Measurements from ENCODE around the gene ZCCHC3. TPM values are rescaled to one million over a fixed set of nuclear protein-coding genes. Genes with fewer than 3 reads are reported as not detected.
"Not testable (repeated sequence)": the region's sequence is repeated elsewhere in the genome, so short reads cannot be mapped to it uniquely, and the experiment has no call there.

ZCCHC3 gene
- total RNA-seq, 1 experiment from 2014 or later = 43.6 TPM

DNA sequence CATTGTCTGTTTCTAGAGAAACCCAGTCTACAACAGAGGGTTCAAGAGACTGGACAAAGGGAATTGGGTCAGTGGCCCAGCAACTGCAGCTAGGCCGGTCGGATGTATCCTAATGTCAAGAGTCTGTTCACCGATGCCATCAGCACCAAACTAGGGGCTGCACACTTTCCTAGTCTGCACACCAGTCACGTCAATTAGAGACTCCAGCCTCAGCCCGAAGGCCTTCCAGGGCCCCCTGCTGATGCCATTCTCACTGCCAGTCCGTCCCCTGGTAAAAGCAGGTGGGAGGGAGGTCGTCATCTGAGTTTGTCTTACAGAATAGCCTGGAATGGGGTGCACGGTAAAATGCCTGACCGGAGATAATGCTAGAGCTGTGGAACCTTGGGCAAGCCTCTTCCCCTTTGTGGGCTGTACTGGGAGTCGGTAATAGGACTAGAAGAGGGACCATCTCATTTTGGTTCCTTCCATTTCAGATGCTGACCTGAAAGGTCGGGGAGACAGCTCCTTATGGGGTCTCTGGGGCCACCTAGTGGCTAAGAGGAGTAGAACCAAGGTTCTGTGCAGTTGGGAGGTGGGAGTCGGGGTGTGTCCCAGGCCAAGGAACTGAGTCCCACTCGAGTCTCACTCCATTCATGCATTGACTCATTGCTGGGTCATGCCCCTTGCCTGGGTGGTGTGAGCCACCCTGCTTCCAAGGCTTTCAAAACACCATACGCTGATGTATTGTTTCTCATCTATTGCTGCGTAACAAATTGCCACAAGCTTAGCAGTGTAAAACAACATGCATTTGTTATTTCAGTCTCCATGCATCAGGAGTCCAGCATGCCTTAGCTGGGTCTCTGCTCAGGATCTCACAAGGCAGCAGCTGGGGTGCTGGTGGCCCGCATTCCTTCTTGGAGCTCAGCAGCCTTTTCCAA lies 33.1 kb downstream of the ZCCHC3 start (continued):
- TF ChIP-seq, protein P1, sequence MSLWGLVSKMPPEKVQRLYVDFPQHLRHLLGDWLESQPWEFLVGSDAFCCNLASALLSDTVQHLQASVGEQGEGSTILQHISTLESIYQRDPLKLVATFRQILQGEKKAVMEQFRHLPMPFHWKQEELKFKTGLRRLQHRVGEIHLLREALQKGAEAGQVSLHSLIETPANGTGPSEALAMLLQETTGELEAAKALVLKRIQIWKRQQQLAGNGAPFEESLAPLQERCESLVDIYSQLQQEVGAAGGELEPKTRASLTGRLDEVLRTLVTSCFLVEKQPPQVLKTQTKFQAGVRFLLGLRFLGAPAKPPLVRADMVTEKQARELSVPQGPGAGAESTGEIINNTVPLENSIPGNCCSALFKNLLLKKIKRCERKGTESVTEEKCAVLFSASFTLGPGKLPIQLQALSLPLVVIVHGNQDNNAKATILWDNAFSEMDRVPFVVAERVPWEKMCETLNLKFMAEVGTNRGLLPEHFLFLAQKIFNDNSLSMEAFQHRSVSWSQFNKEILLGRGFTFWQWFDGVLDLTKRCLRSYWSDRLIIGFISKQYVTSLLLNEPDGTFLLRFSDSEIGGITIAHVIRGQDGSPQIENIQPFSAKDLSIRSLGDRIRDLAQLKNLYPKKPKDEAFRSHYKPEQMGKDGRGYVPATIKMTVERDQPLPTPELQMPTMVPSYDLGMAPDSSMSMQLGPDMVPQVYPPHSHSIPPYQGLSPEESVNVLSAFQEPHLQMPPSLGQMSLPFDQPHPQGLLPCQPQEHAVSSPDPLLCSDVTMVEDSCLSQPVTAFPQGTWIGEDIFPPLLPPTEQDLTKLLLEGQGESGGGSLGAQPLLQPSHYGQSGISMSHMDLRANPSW (CRISPR knock-in tag; conservative IDR thresholded peaks at IDR 0.05; ENCODE audit: low read depth) = no peak
- TF ChIP-seq, protein P2, sequence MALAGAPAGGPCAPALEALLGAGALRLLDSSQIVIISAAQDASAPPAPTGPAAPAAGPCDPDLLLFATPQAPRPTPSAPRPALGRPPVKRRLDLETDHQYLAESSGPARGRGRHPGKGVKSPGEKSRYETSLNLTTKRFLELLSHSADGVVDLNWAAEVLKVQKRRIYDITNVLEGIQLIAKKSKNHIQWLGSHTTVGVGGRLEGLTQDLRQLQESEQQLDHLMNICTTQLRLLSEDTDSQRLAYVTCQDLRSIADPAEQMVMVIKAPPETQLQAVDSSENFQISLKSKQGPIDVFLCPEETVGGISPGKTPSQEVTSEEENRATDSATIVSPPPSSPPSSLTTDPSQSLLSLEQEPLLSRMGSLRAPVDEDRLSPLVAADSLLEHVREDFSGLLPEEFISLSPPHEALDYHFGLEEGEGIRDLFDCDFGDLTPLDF (CRISPR knock-in tag; IDR thresholded peaks at IDR 0.05) = no peak
- TF ChIP-seq, protein P3, sequence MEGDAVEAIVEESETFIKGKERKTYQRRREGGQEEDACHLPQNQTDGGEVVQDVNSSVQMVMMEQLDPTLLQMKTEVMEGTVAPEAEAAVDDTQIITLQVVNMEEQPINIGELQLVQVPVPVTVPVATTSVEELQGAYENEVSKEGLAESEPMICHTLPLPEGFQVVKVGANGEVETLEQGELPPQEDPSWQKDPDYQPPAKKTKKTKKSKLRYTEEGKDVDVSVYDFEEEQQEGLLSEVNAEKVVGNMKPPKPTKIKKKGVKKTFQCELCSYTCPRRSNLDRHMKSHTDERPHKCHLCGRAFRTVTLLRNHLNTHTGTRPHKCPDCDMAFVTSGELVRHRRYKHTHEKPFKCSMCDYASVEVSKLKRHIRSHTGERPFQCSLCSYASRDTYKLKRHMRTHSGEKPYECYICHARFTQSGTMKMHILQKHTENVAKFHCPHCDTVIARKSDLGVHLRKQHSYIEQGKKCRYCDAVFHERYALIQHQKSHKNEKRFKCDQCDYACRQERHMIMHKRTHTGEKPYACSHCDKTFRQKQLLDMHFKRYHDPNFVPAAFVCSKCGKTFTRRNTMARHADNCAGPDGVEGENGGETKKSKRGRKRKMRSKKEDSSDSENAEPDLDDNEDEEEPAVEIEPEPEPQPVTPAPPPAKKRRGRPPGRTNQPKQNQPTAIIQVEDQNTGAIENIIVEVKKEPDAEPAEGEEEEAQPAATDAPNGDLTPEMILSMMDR (IDR thresholded peaks at IDR 0.05) = peak; percentile 79
- TF ChIP-seq, protein P4, sequence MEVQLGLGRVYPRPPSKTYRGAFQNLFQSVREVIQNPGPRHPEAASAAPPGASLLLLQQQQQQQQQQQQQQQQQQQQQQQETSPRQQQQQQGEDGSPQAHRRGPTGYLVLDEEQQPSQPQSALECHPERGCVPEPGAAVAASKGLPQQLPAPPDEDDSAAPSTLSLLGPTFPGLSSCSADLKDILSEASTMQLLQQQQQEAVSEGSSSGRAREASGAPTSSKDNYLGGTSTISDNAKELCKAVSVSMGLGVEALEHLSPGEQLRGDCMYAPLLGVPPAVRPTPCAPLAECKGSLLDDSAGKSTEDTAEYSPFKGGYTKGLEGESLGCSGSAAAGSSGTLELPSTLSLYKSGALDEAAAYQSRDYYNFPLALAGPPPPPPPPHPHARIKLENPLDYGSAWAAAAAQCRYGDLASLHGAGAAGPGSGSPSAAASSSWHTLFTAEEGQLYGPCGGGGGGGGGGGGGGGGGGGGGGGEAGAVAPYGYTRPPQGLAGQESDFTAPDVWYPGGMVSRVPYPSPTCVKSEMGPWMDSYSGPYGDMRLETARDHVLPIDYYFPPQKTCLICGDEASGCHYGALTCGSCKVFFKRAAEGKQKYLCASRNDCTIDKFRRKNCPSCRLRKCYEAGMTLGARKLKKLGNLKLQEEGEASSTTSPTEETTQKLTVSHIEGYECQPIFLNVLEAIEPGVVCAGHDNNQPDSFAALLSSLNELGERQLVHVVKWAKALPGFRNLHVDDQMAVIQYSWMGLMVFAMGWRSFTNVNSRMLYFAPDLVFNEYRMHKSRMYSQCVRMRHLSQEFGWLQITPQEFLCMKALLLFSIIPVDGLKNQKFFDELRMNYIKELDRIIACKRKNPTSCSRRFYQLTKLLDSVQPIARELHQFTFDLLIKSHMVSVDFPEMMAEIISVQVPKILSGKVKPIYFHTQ (CRISPR knock-in tag; IDR thresholded peaks at IDR 0.05) = no peak
- TF ChIP-seq SOX15 (CRISPR knock-in tag; IDR thresholded peaks at IDR 0.05) = no peak
- TF ChIP-seq, protein P5, sequence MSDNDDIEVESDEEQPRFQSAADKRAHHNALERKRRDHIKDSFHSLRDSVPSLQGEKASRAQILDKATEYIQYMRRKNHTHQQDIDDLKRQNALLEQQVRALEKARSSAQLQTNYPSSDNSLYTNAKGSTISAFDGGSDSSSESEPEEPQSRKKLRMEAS (CRISPR knock-in tag; IDR thresholded peaks at IDR 0.05) = no peak

DNA sequence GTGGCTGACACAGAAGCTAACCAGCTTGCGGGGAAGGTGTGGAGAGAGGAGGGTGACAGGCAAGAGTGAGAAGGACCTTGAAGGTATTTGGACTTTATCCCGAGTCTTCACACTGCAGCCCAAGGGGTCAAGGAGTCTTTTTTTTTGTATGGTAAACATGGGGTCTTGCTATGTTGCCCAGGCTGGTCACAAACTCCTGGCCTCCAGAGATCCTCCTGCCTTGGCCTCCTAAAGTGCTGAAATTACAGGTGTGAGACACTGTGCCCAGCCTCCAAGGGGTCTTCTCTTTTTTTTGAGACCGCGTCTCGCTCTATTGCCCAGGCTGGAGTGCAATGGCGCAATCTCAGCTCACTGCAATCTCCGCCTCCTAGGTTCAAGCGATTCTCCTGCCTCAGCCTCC lies 37.2 kb downstream of the ZCCHC3 start:
- H3K27me3 Mint-ChIP-seq (ENCODE audit: low read depth) = peaks cover 75% of the 10 kb centered on the region
- no peak overlapping the region for H3K4me3 Mint-ChIP-seq
- no peaks in the 10 kb centered on the region for H3K9me3 Mint-ChIP-seq
- ChIA-PET CTCF (no interaction called here), POLR2A (interaction anchor here (1.0 kb wide), 1 partner anchor 12 kb away, joined by 5 read pairs; the partner anchor contains the start of gene NRSN2)
- H3K36me3 Mint-ChIP-seq = no peaks in the 10 kb centered on the region
- TF ChIP-seq ELF4 (CRISPR knock-in tag; IDR thresholded peaks at IDR 0.05; ENCODE audit: low read depth) (0 out of 2 replicates have a peak, but pooled peaks have one; percentile 15), MYBL2 (CRISPR knock-in tag; IDR thresholded peaks at IDR 0.05) (no peak), ZNF121 (CRISPR knock-in tag; IDR thresholded peaks at IDR 0.05) (0 out of 2 replicates have a peak, but pooled peaks have one; percentile 42), CREB1 (CRISPR knock-in tag; IDR thresholded peaks at IDR 0.05) (no peak), TEAD1 (CRISPR knock-in tag; IDR thresholded peaks at IDR 0.05) (no peak), RORB (CRISPR knock-in tag; IDR thresholded peaks at IDR 0.05) (no peak)
- TF ChIP-seq, protein P6, sequence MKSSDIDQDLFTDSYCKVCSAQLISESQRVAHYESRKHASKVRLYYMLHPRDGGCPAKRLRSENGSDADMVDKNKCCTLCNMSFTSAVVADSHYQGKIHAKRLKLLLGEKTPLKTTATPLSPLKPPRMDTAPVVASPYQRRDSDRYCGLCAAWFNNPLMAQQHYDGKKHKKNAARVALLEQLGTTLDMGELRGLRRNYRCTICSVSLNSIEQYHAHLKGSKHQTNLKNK (CRISPR knock-in tag; IDR thresholded peaks at IDR 0.05) = no peak
- peaks cover 14% of the 10 kb centered on the region for H3K4me1 Mint-ChIP-seq
- H3K27ac Mint-ChIP-seq = no peak overlapping the region
- ATAC-seq (no peak), DNase-seq (ENCODE audit: low spot score) (no peak)

DNA sequence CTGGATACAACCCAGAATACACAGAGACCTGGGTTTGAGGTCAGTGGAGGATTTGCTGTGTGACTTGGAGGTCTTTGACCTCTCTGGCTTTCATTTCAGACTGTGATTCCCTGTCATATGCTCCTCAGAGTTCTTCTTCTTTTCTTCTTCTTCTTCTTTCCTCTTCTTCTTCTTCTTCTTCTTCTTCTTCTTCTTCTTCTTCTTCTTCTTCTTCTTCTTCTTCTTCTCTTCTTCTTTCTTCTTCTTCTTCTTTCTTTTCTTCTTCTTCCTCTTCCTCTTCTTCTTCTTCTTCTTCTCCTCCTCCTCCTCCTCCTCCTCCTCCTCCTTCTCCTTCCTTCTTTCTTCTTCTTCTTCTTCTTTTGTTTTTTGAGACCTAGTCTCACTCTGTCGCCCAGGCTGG lies 38.7 kb downstream of the ZCCHC3 start:
- H3K4me1 Mint-ChIP-seq; ATAC-seq; DNase-seq (ENCODE audit: low spot score); H3K4me3 Mint-ChIP-seq; POLR2A ChIA-PET; CTCF ChIA-PET; H3K27ac Mint-ChIP-seq; H3K36me3 Mint-ChIP-seq; H3K9me3 Mint-ChIP-seq: not testable (repeated sequence)
- H3K27me3 Mint-ChIP-seq (ENCODE audit: low read depth) = peaks cover 90% of the 10 kb centered on the region

Measured in WTC11 (cell line).